MG63 (cell line): ENCODE results near the gene RAD54L2. TPM values are rescaled to one million over a fixed set of nuclear protein-coding genes. Genes with fewer than 3 reads are reported as not detected.
"Not testable (repeated sequence)": the region's sequence is repeated elsewhere in the genome, so short reads cannot be mapped to it uniquely, and the experiment has no call there.

ENCODE experiments used
- DNase-seq: peaks from one replicate; pipeline ENCODE4 v3.0.0-alpha.2; 2020
- H3K27me3 ChIP-seq: fragments of 250-450 bp; sonication (Bioruptor Pico); 2 replicates; pipeline ENCODE4 v1.5.1; 2020; ENCODE audit warnings: mild to moderate bottlenecking, moderate library complexity
- H3K36me3 ChIP-seq: fragments of 250-450 bp; sonication (Bioruptor Pico); 2 replicates; pipeline ENCODE4 v1.5.1; 2020; ENCODE audit warnings: mild to moderate bottlenecking, moderate library complexity
- H3K4me3 ChIP-seq: fragments of 250-450 bp; sonication (Bioruptor Pico); 2 replicates; pipeline ENCODE4 v1.5.1; 2020; ENCODE audit warnings: mild to moderate bottlenecking, moderate library complexity
- H3K9me3 ChIP-seq: fragments of 250-450 bp; sonication (Bioruptor Pico); 2 replicates; pipeline ENCODE4 v1.5.1; 2020; ENCODE audit warnings: mild to moderate bottlenecking, moderate library complexity
- total RNA-seq: library from RNA; depleted of rRNA; stranded (reverse); fragments of >200 nt; shearing (Covaris generic); gene quantifications from 2 replicates; pipeline ENCODE4 v1.2.3, GENCODE V29; 2014; ENCODE audit warnings: low replicate concordance; rRNA removed

The RAD54L2 gene, protein sequence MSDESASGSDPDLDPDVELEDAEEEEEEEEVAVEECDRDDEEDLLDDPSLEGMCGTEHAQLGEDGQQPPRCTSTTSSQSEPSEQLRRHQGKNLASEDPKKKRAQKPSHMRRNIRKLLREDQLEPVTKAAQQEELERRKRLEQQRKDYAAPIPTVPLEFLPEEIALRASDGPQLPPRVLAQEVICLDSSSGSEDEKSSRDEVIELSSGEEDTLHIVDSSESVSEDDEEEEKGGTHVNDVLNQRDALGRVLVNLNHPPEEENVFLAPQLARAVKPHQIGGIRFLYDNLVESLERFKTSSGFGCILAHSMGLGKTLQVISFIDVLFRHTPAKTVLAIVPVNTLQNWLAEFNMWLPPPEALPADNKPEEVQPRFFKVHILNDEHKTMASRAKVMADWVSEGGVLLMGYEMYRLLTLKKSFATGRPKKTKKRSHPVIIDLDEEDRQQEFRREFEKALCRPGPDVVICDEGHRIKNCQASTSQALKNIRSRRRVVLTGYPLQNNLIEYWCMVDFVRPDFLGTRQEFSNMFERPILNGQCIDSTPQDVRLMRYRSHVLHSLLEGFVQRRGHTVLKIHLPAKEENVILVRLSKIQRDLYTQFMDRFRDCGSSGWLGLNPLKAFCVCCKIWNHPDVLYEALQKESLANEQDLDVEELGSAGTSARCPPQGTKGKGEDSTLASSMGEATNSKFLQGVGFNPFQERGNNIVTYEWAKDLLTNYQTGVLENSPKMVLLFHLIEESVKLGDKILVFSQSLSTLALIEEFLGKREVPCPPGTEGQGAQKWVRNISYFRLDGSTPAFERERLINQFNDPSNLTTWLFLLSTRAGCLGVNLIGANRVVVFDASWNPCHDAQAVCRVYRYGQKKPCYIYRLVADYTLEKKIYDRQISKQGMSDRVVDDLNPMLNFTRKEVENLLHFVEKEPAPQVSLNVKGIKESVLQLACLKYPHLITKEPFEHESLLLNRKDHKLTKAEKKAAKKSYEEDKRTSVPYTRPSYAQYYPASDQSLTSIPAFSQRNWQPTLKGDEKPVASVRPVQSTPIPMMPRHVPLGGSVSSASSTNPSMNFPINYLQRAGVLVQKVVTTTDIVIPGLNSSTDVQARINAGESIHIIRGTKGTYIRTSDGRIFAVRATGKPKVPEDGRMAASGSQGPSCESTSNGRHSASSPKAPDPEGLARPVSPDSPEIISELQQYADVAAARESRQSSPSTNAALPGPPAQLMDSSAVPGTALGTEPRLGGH (N-terminal part only)
- total RNA-seq = 5.3 and 5.9 TPM in 2 replicates

DNA sequence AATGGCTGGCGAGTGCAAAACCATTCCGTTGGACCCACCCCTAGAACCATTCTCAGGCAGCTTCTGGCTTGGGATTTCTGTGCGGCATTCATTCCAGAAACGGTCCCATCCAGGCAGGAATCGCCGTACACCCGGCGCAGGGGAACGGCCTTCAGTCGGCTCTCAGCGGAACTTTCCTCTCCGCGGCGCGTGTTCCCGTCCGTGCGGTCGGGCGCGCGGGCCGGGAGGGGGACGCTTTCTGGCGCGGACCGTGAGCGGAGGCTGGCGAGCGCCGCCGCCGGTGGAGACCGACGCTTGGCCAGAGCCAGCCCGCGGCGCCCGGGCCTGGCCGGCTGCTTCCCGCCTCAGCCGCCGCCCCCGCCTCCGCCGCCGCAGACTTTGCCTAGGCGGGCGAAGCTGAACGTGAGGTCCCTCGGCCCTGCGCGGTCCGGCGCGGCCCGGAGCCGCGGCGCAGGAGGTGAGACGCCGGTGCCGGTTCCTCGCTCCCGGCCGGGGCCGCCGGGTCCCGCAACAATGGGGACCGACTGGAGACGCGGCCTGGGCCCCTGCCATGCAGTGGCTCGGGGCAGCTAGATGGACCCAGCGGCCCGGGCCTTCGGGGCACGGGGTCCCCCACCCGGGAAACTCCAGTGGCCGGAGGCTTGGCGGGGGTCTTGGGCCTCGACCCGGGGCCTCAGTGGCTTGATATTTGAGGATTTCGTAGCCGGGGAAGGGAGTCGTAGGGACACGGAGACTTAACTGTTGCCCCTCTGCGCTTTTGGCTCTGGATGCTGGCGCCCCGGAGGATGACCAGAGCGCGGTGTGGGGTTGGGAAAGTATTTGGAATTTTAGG lies at the start of gene RAD54L2:
Gene RAD54L2, plus strand, starts transcription at position 261 of the 832 bp plus-strand sequence. CDS start 51,702 bp downstream, outside the sequence.
- Histone ChIP-seq H3K36me3 (peaks cover 7% of the 10 kb centered on the region), H3K9me3 (no peaks in the 10 kb centered on the region), H3K4me3 (peak within 1 kb of the TSS; percentile 70), H3K27me3 (no peaks in the 10 kb centered on the region)
- DNase-seq = peak; percentile 79

DNA sequence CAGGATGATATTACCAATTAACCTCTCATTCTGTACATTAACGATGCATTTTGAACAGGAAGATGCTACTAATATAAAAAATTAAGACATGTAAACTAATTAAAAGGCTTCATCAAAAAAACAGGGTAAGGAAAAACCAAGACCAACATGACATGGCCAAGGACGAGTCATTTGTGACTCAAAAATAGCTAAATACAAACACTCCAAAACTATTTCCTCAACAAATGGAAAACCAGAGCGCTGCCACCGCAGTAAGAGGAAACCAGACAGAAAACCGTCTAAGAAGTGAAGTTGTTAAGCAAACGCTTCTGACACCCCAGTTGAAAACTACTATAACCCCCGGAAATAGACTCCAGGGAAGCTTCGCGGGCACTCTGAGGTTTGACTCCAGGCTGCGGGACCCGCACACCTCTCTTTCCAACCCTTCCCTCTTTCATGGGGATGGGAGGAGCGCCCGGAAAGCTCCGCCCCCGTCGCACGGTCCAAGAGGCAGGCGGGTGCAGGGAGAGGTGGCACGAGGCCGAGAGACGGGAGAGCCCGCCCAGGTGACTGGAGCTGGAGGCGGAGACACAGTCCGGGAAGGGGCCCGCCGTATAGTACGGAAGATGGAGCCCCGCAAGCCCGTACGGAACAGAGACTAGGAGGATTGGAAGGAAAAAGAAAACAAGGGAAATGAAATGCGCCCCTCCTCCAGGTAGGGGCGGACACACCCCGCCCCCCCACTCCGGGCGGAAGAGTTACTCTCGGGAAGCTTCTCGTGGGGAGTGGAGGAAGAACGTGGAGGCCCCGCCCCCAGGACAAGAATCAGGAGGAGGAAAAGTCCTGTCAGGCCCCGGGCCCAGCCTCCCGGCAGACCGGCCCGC lies 39.4 kb upstream of the RAD54L2 start:
- Histone ChIP-seq H3K4me3 (peak overlapping the region; percentile 76), H3K27me3 (no peaks in the 10 kb centered on the region), H3K9me3 (no peaks in the 10 kb centered on the region), H3K36me3 (peaks cover 10% of the 10 kb centered on the region; the same call in 1 of the 2 replicates)
- DNase-seq = peak; percentile 89

DNA sequence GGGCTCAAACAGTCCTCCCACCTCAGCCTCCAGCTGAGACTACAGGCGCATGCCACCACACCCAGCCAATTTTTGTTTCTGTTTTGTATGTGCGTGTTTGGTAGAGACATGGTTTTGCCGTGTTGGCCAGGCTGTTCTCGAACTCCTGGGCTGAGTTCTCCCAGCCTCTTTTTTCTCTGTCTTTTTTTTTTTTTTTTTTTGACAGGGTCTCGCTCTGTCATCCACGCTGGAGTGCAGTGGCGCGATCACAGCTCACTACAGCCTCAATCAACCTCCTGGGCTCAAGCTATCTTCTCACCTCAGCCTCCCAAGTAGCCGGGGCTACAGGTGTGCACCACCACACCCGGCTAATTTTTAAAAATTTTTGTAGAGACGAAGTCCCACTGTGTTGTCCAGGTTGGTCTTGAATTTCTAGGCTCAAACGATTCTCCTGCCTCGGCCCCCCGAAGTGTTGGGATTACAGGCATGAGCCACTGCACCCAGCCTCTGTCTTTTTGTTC lies 37.8 kb upstream of the RAD54L2 start:
- Histone ChIP-seq H3K36me3 (peaks cover 7% of the 10 kb centered on the region; the same call in 1 of the 2 replicates), H3K9me3 (no peaks in the 10 kb centered on the region), H3K27me3 (no peaks in the 10 kb centered on the region), H3K4me3 (peak overlapping the region; percentile 23)
- no peak for DNase-seq

DNA sequence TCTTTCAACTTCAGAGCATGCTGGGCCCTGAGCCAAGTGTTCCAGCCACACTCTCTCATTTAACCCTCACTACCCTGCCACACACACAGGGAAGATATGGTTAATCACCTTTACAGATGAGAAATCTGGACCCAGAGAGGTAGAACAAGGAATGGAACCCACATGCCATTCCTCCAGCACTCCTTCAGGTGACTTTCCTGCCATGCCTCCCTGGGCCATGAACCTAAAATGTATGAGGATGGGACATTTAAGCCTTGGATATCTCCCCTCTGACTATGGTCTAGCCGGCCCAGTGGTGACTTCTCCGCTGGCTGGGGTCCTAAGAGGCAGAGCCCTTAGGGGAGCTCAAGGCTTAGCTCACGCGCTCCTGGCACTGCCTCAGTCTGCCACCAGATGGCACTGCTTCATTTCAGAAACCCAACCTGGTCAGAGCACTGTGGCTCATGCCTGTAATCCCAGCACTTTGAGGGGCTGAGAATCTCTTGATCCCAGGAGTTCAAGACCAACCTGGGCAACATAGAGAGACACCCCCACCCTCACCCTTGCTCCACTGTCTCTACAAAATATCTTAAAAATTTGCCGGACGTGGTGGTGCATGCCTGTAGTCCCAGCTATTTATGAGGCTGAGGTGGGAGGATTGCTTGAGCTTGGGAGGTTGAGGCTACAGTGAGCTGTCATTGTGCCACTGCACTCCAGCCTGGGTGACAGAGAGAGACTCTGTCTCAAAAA lies 36.5 kb upstream of the RAD54L2 start:
- H3K27me3 ChIP-seq = no peaks in the 10 kb centered on the region
- no peaks in the 10 kb centered on the region for H3K36me3 ChIP-seq
- no peaks in the 10 kb centered on the region for H3K9me3 ChIP-seq

DNA sequence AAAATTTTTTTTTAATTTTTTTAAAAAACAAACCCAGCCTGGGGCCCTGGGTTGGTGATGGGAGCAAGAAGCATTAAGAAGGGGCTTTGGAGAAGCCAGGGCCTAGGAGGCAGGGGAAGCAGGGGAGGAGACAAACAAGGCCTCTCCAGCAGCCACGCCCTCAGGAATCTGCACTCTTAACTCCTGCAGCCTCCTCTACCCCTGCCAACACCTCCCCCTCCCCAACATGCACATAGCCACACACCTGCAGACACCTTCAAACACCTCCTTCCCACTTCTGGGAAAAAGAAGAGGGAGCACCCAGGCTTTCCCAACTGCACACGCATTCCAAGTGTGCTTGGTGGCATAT lies 36.0 kb upstream of the RAD54L2 start:
- Histone ChIP-seq H3K9me3 (no peaks in the 10 kb centered on the region), H3K36me3 (no peaks in the 10 kb centered on the region), H3K27me3 (no peaks in the 10 kb centered on the region), H3K4me3 (no peak overlapping the region)
- DNase-seq = no peak

More for the DNA sequence above, 36.5 kb upstream of the RAD54L2 start:
- no peak overlapping the region for H3K4me3 ChIP-seq
- DNase-seq = peak; percentile 53

DNA sequence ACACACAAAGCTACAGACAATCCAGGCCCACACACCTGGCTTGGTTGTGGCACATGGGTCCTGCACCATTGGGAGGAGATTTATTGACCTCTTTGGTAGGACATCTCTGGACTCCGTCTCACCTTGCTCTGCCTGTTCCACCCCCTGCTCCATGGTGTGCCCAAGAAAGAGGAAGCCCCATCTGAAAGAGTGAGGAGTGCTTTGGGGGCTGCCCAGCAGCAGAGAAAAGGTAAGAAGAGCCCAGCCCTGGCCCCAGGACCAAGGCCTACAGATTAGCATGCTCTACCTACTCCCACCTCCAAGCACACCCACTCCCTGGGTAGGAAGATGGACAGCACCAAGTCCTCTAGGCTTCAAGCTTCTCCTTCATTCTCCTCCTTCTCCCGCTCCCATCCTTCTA lies 35.5 kb upstream of the RAD54L2 start:
- no peaks in the 10 kb centered on the region for H3K36me3 ChIP-seq
- H3K9me3 ChIP-seq = no peaks in the 10 kb centered on the region
- no peak for DNase-seq
- H3K4me3 ChIP-seq = no peak overlapping the region
- no peaks in the 10 kb centered on the region for H3K27me3 ChIP-seq

DNA sequence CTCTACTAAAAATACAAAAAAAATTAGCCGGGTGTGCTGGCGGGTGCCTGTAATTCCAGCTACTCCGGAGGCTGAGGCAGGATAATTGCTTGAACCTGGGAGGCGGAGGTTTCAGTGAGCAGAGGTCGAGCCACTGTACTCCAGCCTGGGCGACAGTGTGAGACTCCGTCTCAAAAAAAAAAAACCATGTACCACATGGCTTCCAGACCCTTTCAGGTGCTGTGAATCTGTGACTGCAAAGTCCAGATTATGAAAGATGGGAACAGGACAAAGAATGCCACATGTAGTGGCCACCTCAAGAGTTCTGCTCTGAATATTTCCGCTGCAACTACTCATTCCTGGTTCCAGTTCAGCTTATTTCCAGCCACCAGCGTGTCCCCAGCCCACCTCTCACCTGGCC lies 30.3 kb upstream of the RAD54L2 start:
- Histone ChIP-seq H3K4me3 (no peak overlapping the region), H3K27me3 (no peaks in the 10 kb centered on the region), H3K36me3 (no peaks in the 10 kb centered on the region), H3K9me3 (no peaks in the 10 kb centered on the region)
- DNase-seq = no peak

DNA sequence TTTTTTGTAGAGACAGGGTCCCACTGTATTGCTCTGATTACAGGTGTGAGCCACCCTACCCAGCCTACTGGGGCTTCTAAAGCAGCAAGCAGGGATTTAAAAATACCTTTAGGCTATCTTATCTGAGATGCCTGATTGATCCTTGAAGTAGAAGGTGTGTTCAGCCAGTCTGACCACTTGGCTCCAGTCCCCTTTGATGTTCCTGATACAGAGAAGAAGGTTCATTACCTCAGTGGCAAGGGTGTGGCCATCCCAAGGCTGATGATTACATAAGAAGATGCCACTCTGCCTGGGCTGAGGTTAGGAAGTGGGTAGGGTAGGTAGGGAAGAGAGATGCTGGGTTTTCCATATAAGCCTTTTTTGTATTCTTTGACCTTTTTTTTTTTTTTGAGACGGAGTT lies 27.5 kb upstream of the RAD54L2 start:
- no peaks in the 10 kb centered on the region for H3K36me3 ChIP-seq
- no peaks in the 10 kb centered on the region for H3K9me3 ChIP-seq
- H3K4me3 ChIP-seq = no peak overlapping the region
- H3K27me3 ChIP-seq = no peaks in the 10 kb centered on the region
- DNase-seq = no peak

DNA sequence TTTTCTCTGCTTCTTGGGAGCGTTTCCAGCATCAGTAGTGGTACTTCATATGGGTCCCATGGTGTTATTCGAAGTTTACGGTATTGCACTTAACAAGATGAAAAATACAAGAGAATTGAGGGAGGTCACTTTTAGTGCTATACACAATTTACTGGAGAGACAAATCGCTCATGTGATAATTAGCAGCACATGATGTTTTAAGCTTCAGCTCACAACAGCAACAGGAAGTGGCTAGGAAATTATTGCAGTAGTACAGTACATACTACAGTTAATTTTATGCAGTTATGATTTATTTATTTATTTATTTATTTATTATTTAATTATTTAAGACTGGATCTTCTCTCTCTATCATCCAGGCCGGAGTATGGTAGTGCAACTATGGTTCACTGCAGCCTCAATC lies 24.3 kb upstream of the RAD54L2 start:
- Histone ChIP-seq H3K4me3 (no peak overlapping the region), H3K36me3 (no peaks in the 10 kb centered on the region), H3K27me3 (no peaks in the 10 kb centered on the region), H3K9me3 (no peaks in the 10 kb centered on the region)
- DNase-seq = no peak

DNA sequence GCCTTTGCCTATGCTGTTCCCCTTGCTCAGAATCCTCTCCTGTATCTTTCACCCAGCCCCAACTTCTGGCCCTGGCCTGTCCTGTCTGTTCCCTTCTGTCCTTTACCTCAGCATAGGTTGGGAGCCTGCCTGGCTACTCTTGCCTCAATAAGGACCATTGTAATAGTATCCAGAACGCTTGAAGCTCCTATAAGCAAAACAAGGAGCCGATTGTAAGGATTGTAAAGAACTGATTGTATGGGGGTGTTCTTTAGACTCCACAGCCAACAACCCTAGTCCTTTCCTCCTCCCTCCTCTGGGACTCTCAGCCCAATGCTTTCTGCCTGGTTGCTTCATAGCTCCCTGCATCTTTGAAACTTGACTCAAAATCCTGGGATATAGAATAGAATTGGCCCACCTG lies 18.7 kb upstream of the RAD54L2 start:
- no peak overlapping the region for H3K4me3 ChIP-seq
- no peaks in the 10 kb centered on the region for H3K9me3 ChIP-seq
- no peak for DNase-seq
- H3K27me3 ChIP-seq = no peaks in the 10 kb centered on the region
- no peaks in the 10 kb centered on the region for H3K36me3 ChIP-seq

DNA sequence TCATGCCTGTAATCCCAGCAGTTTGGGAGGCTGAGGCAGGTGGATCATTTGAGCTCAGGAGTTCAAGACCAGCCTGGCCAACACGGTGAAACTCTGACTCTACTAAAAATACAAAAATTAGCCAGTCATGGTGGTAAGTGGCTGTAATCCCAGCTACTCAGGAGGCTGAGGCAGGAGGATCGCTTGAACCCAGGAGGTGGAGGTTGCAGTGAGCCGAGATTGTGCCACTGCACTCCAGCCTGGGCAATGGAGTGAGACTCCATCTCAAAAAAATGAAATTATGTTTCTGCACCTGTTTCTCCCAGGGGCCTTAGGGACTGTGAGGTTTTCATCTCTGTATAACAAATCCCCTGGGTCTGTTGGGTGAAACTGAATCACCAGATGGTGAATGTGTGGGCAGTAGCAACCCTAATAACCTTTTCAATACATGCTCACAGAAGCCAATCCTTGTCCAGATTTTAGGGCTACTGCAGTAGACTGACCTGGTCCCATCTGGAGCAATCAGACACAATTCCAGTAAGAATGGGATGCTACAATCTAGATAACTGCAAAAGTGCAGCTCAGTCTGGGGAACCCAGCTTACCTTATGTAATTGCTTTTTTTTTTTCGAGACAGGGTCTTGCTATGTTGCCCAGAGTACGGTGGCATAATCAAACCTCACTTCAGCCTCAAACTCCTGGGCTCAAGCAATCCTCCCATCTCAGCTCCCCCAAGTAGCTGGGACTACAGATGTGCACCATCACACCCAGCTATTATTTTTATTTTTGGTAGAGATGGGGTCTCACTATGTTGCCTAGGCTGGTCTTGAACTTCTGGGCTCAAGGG lies 17.4 kb upstream of the RAD54L2 start:
- not testable (repeated sequence) for DNase-seq, H3K4me3 ChIP-seq, H3K9me3 ChIP-seq, H3K27me3 ChIP-seq, H3K36me3 ChIP-seq

DNA sequence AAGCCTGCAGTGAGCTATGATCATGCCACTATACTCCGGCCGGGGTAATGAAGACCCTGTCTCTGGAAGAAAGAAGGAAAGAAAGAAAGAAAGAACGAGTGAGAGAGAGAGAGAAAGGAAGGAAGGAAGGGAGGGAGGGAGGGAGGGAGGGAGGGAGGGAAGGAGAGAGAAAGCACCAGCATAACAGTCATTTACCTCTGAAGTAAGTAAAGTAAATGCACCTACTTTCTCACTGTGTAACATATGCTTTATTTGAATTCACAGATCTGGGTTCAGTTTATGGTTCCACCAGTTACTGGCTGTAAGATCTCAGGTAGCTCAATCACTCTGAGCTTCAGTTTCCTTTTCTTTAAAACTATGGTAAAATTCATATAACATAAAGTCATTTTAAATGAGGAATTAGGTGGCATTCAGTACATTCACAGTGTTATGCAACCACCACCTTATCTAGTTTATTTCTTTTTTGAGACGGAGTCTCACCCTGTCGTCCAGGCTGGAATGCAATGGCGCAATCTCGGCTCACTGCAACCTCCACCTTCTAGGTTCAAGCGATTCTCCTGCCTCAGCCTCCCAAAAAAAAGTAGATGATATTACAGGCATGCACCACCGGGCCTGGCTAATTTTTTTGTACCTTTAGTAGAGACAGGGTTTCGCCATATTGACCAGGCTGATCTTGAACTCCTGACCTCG lies 16.1 kb upstream of the RAD54L2 start:
- Histone ChIP-seq H3K4me3 (no peak overlapping the region), H3K9me3 (no peaks in the 10 kb centered on the region), H3K36me3 (no peaks in the 10 kb centered on the region), H3K27me3 (no peaks in the 10 kb centered on the region)
- DNase-seq = no peak

DNA sequence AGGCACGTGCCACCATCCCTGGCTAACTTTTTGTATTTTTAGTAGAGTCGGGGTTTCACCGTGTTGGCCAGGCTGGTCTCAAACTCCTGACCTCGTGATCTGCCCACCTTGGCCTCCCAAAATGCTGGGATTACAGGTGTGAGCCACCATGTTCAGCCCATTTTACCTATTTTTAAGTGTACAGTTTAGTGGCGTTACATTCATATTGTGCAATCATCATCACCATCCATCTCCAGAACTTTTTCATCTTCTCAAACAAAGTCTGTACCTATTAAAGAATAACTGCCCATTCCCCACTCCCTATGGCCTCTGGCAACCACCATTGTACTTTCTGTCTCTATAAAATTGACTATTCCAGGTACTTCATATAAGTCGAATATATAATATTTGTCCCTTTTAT lies 13.6 kb upstream of the RAD54L2 start:
- H3K27me3 ChIP-seq, H3K9me3 ChIP-seq, DNase-seq, H3K36me3 ChIP-seq, H3K4me3 ChIP-seq: not testable (repeated sequence)
